Hepatic stellate cell (primary cell): ENCODE data around the gene UCK2.
A peak's percentile ranks its signal among the peaks of the same experiment; 100 is the strongest.

Experiments used
- DNase-seq: peaks from one replicate; pipeline ENCODE4 v3.0.0; 2011; ENCODE audit warnings: low spot score

Gene UCK2

GRCh38 chr1:165938844-165939243, 111.4 kb downstream of the UCK2 start:
- DNase-seq, result no peak

GRCh38 chr1:165941531-165941930, 114.1 kb downstream of the UCK2 start:
- DNase-seq, result no peak

GRCh38 chr1:165942062-165942461, 114.6 kb downstream of the UCK2 start:
- DNase-seq, result no peak

- no peak for DNase-seq
Observed at GRCh38 chr1:165942927-165943597, 115.6 kb downstream of the UCK2 start.

- DNase-seq, result no peak
Observed at GRCh38 chr1:165945911-165946310, 118.5 kb downstream of the UCK2 start.

- no peak for DNase-seq
Observed at GRCh38 chr1:165947797-165948455, 120.5 kb downstream of the UCK2 start.

GRCh38 chr1:165949335-165950130, 122.1 kb downstream of the UCK2 start:
- no peak for DNase-seq

GRCh38 chr1:165954940-165955339, 127.5 kb downstream of the UCK2 start:
- DNase-seq, result peak; percentile 49

- DNase-seq, result no peak
Observed at GRCh38 chr1:165958306-165958705, 130.9 kb downstream of the UCK2 start.

GRCh38 chr1:165960136-165960535, 132.7 kb downstream of the UCK2 start:
- DNase-seq, result no peak

GRCh38 chr1:165960881-165961280, 133.5 kb downstream of the UCK2 start:
- DNase-seq, result no peak
